ENCODE results near the gene MEIS3. TPM values are rescaled to one million over a fixed set of nuclear protein-coding genes. Genes with fewer than 3 reads are reported as not detected.

MEIS3 gene
- total RNA-seq, 2 donors from 2014 or later: 0.34 TPM; not detected in 1

- DNase-seq (no peak), ATAC-seq (no peak)
- Mint-ChIP-seq H3K4me3 (peak overlapping the region; percentile 89), H3K4me1 (peaks cover 48% of the 10 kb centered on the region), H3K27ac (peak overlapping the region; percentile 32), H3K36me3 (ENCODE audit: low read depth) (peaks cover 10% of the 10 kb centered on the region), H3K27me3 (peaks cover 79% of the 10 kb centered on the region)
- no peaks in the 10 kb centered on the region for H3K9me3 ChIP-seq (ENCODE audit: control insufficient read depth, low read length, poor library complexity, severe bottlenecking)
These were observed 27.5 kb upstream of the MEIS3 start for GRCh38 chr19:47446534-47447469.

- DNase-seq (peak; percentile 47 to 55 (median 50)), ATAC-seq (peak; percentile 83)
- peak overlapping the region; percentile 89 for H3K4me3 Mint-ChIP-seq
- no peaks in the 10 kb centered on the region for H3K9me3 ChIP-seq (ENCODE audit: control insufficient read depth, low read length, poor library complexity, severe bottlenecking)
- H3K27me3 Mint-ChIP-seq: peaks cover 77% of the 10 kb centered on the region
- H3K27ac Mint-ChIP-seq: peak overlapping the region; percentile 39
- H3K36me3 Mint-ChIP-seq (ENCODE audit: low read depth): peaks cover 14% of the 10 kb centered on the region
- peaks cover 48% of the 10 kb centered on the region for H3K4me1 Mint-ChIP-seq
These were observed 26.6 kb upstream of the MEIS3 start for GRCh38 chr19:47445937-47446402.

GRCh38 chr19:47445527-47445926, 26.2 kb upstream of the MEIS3 start:
- Mint-ChIP-seq H3K36me3 (ENCODE audit: low read depth) (peaks cover 14% of the 10 kb centered on the region), H3K27me3 (peaks cover 80% of the 10 kb centered on the region), H3K27ac (peak overlapping the region; percentile 39), H3K4me3 (peak overlapping the region; percentile 89), H3K4me1 (peaks cover 48% of the 10 kb centered on the region)
- H3K9me3 ChIP-seq (ENCODE audit: control insufficient read depth, low read length, poor library complexity, severe bottlenecking): no peaks in the 10 kb centered on the region
- ATAC-seq (no peak), DNase-seq (no peak)

- DNase-seq: no peak
- Mint-ChIP-seq H3K27ac (peak overlapping the region; percentile 19), H3K4me1 (peaks cover 48% of the 10 kb centered on the region), H3K4me3 (peak overlapping the region; percentile 71), H3K27me3 (peaks cover 81% of the 10 kb centered on the region), H3K36me3 (ENCODE audit: low read depth) (peaks cover 19% of the 10 kb centered on the region)
- ATAC-seq: no peak
- H3K9me3 ChIP-seq (ENCODE audit: control insufficient read depth, low read length, poor library complexity, severe bottlenecking): no peaks in the 10 kb centered on the region
These were observed 25.1 kb upstream of the MEIS3 start for GRCh38 chr19:47444388-47444821.

DNA sequence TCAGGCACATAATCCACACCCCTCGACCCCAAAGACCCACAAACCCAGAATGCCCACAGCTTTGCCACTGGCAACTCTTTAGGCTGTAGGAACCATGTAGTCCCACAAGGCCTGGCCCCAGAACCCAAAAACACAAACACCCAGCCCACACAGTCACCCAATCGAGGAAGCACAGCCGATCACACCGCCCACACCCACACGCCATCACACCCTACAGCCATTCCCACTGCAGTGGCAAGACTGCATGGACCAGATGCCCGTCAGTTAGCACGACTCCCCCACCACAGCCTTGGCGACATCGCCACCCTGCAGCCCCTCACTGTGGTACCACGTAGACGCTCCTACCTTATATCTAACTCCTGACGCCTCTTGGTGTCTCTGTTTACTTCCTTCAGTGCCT, 24.0 kb upstream of the MEIS3 start:
- H3K9me3 ChIP-seq (ENCODE audit: control insufficient read depth, low read length, poor library complexity, severe bottlenecking): no peaks in the 10 kb centered on the region
- Mint-ChIP-seq H3K27me3 (peaks cover 81% of the 10 kb centered on the region), H3K27ac (no peak overlapping the region), H3K4me3 (no peak overlapping the region), H3K4me1 (peaks cover 46% of the 10 kb centered on the region), H3K36me3 (ENCODE audit: low read depth) (peaks cover 19% of the 10 kb centered on the region)
- DNase-seq (no peak), ATAC-seq (no peak)

- no peak overlapping the region for H3K27ac Mint-ChIP-seq
- ATAC-seq: no peak
- no peaks in the 10 kb centered on the region for H3K9me3 ChIP-seq (ENCODE audit: control insufficient read depth, low read length, poor library complexity, severe bottlenecking)
These were observed 19.5 kb upstream of the MEIS3 start for GRCh38 chr19:47438793-47439220.

GRCh38 chr19:47437500-47437899, 18.2 kb upstream of the MEIS3 start:
- H3K36me3 Mint-ChIP-seq (ENCODE audit: low read depth): peaks cover 13% of the 10 kb centered on the region
- peaks cover 64% of the 10 kb centered on the region for H3K27me3 Mint-ChIP-seq

More at GRCh38 chr19:47438793-47439220, 19.5 kb upstream of the MEIS3 start:
- H3K4me3 Mint-ChIP-seq: no peak overlapping the region
- no peak for DNase-seq
- peaks cover 13% of the 10 kb centered on the region for H3K36me3 Mint-ChIP-seq (ENCODE audit: low read depth)
- H3K4me1 Mint-ChIP-seq: peaks cover 29% of the 10 kb centered on the region
- H3K27me3 Mint-ChIP-seq: peaks cover 72% of the 10 kb centered on the region

GRCh38 chr19:47436712-47437401, 17.5 kb upstream of the MEIS3 start:
- Mint-ChIP-seq H3K4me1 (peaks cover 20% of the 10 kb centered on the region), H3K27me3 (peaks cover 65% of the 10 kb centered on the region), H3K36me3 (ENCODE audit: low read depth) (peaks cover 9% of the 10 kb centered on the region), H3K27ac (no peak overlapping the region), H3K4me3 (peak overlapping the region; percentile 58)
- H3K9me3 ChIP-seq (ENCODE audit: control insufficient read depth, low read length, poor library complexity, severe bottlenecking): no peaks in the 10 kb centered on the region
- ATAC-seq: peak; percentile 95
- DNase-seq: peak; percentile 65 to 88 (median 72)

More at GRCh38 chr19:47437500-47437899, 18.2 kb upstream of the MEIS3 start:
- no peaks in the 10 kb centered on the region for H3K9me3 ChIP-seq (ENCODE audit: control insufficient read depth, low read length, poor library complexity, severe bottlenecking)
- ATAC-seq (no peak), DNase-seq (no peak)
- no peak overlapping the region for H3K4me3 Mint-ChIP-seq
- H3K27ac Mint-ChIP-seq: no peak overlapping the region
- H3K4me1 Mint-ChIP-seq: peaks cover 20% of the 10 kb centered on the region

GRCh38 chr19:47435883-47436417, 16.6 kb upstream of the MEIS3 start:
- Mint-ChIP-seq H3K4me3 (peak overlapping the region; percentile 66), H3K27ac (peak overlapping the region; percentile 84), H3K27me3 (peaks cover 62% of the 10 kb centered on the region), H3K36me3 (ENCODE audit: low read depth) (peaks cover 5% of the 10 kb centered on the region), H3K4me1 (peaks cover 20% of the 10 kb centered on the region)
- DNase-seq (no peak), ATAC-seq (no peak)
- no peaks in the 10 kb centered on the region for H3K9me3 ChIP-seq (ENCODE audit: control insufficient read depth, low read length, poor library complexity, severe bottlenecking)

- peaks cover 19% of the 10 kb centered on the region for H3K4me1 Mint-ChIP-seq
- no peaks in the 10 kb centered on the region for H3K9me3 ChIP-seq (ENCODE audit: control insufficient read depth, low read length, poor library complexity, severe bottlenecking)
- peaks cover 4% of the 10 kb centered on the region for H3K36me3 Mint-ChIP-seq (ENCODE audit: low read depth)
- peaks cover 61% of the 10 kb centered on the region for H3K27me3 Mint-ChIP-seq
- peak overlapping the region; percentile 84 for H3K27ac Mint-ChIP-seq
- DNase-seq (no peak), ATAC-seq (peak; percentile 48)
- H3K4me3 Mint-ChIP-seq: peak overlapping the region; percentile 78
These were observed 15.9 kb upstream of the MEIS3 start for GRCh38 chr19:47435196-47435595.

GRCh38 chr19:47434088-47434487, 14.8 kb upstream of the MEIS3 start:
- Mint-ChIP-seq H3K4me1 (peaks cover 22% of the 10 kb centered on the region), H3K36me3 (ENCODE audit: low read depth) (no peaks in the 10 kb centered on the region), H3K4me3 (no peak overlapping the region), H3K27ac (no peak overlapping the region), H3K27me3 (peaks cover 58% of the 10 kb centered on the region)
- no peak for ATAC-seq
- no peak for DNase-seq
- no peaks in the 10 kb centered on the region for H3K9me3 ChIP-seq (ENCODE audit: control insufficient read depth, low read length, poor library complexity, severe bottlenecking)

GRCh38 chr19:47433121-47433520, 13.8 kb upstream of the MEIS3 start:
- Mint-ChIP-seq H3K4me1 (peaks cover 19% of the 10 kb centered on the region), H3K36me3 (ENCODE audit: low read depth) (no peaks in the 10 kb centered on the region), H3K4me3 (no peak overlapping the region), H3K27ac (no peak overlapping the region), H3K27me3 (peaks cover 49% of the 10 kb centered on the region)
- DNase-seq (no peak), ATAC-seq (no peak)
- H3K9me3 ChIP-seq (ENCODE audit: control insufficient read depth, low read length, poor library complexity, severe bottlenecking): no peaks in the 10 kb centered on the region

- H3K36me3 Mint-ChIP-seq (ENCODE audit: low read depth): no peaks in the 10 kb centered on the region
- H3K9me3 ChIP-seq (ENCODE audit: control insufficient read depth, low read length, poor library complexity, severe bottlenecking): no peaks in the 10 kb centered on the region
- H3K4me1 Mint-ChIP-seq: peaks cover 19% of the 10 kb centered on the region
- no peak overlapping the region for H3K4me3 Mint-ChIP-seq
- DNase-seq (no peak), ATAC-seq (no peak)
- peaks cover 42% of the 10 kb centered on the region for H3K27me3 Mint-ChIP-seq
- H3K27ac Mint-ChIP-seq: no peak overlapping the region
These were observed 13.2 kb upstream of the MEIS3 start for GRCh38 chr19:47432499-47432898.

All from T-helper 17 cell (primary cell).